Fibroblast of the conjunctiva (primary cell): Measurements from ENCODE around the gene SAP30BP.
A peak's percentile ranks its signal among the peaks of the same experiment; 100 is the strongest.

ENCODE experiments used
- DNase-seq: peaks from one replicate; pipeline ENCODE4 v3.0.0-alpha.2; 2010; ENCODE audit warnings: low read depth

Gene SAP30BP

GRCh38 chr17:75740631-75741077 lies 73.5 kb downstream of the SAP30BP start:
- DNase-seq = no peak

DNA sequence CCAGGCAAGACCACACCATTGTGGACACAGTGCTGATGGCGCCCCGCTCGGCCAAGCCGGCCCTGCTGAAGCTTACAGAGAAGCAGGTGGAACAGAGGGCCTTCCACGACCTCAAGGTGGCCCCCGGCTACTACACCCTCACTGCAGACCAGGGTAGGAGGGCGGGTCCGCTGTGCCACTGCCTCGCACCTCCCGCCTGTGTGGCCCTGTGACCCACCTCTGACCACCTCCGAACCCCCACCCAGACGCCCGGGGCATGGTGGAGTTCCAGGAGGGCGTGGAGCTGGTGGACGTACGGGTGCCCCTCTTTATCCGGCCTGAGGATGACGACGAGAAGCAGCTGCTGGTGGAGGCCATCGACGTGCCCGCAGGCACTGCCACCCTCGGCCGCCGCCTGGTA lies 75.2 kb downstream of the SAP30BP start:
- DNase-seq = no peak

DNA sequence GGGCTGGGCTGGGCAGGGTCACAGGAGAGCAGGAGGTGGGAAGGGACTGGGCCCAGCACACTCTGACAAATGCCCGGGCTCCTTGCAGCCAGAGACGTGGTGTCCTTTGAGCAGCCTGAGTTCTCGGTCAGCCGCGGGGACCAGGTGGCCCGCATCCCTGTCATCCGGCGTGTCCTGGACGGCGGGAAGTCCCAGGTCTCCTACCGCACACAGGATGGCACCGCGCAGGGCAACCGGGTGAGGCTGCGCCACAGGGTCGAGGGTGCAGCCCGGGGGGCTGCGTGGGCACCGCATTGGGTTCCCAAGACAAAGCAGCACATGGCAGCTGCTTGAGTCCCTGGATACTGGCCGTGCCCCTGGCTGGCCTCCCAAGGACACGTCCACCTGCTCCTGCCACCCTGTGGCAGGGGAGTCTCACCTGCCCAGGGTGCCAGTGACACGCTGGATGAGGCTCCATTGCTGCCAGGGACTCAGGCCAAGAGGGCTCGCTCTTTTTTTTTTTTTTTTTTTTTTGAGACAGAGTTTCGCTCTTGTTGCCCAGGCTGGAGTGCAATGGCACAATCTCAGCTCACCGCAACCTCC lies 76.6 kb downstream of the SAP30BP start:
- DNase-seq = no peak

DNA sequence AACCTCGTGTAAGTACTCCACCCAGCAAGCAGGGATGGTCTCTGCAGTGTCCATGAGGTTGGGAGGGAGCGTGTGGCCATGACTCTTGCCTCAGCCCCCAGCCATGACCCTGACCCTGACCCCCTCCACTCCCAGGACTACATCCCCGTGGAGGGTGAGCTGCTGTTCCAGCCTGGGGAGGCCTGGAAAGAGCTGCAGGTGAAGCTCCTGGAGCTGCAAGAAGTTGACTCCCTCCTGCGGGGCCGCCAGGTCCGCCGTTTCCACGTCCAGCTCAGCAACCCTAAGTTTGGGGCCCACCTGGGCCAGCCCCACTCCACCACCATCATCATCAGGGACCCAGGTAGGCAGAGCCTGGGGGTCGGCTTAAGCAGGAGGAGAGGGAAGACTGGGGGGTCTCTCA lies 81.6 kb downstream of the SAP30BP start:
- no peak for DNase-seq

- DNase-seq = peak; percentile 46
These were observed 82.6 kb downstream of the SAP30BP start for GRCh38 chr17:75749545-75750389.

DNA sequence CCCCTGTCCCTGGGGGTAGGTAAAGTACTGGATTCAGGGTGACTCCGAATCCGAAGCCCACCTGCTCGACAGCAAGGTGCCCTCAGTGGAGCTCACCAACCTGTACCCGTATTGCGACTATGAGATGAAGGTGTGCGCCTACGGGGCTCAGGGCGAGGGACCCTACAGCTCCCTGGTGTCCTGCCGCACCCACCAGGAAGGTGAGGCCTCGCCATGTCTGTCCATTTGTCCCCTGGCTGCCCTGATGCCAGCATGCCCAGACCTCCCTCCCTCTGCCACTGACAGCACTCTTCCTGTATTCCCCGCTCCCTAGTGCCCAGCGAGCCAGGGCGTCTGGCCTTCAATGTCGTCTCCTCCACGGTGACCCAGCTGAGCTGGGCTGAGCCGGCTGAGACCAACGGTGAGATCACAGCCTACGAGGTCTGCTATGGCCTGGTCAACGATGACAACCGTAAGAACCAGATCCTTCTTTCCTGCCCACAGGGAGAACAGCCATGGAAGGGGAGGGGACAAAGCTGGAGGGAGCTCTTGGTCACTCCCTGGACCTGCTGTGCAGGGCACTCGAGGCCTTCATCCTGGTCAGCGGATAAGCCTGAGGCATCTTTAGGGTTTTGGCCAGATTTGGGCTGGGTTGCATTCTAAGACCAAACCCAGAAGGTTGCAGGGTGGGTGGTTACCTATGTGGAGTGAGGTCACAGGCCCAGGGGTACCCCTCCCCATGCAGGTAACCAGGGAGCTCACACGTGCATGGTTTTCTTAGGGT lies 83.7 kb downstream of the SAP30BP start:
- DNase-seq = no peak

DNA sequence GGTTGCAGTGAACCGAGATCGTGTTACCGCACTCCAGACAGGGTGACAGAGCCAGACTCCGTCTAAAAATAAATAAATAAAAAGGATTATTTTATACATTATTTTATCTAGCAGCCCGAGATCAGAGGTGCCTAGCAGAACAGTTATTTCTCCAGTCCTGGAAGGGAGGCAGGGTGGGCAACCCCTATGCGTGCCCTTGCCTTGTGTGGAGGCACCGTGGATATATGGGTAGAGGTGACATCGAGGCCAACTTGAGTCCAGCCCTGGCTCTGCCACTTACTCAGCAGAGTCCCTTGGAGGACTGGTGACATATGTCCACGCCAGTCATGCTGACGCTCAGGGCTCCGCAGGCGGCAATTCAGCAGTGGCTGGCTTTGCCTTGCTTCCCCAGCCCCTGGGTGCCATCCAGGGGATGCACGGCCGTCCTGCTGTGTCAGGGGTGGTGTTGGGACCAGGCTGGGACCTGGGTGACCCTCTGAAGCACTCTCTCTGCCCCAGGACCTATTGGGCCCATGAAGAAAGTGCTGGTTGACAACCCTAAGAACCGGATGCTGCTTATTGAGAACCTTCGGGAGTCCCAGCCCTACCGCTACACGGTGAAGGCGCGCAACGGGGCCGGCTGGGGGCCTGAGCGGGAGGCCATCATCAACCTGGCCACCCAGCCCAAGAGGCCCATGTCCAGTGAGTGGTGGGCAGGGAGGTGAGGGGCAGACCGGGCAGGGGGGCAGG lies 84.7 kb downstream of the SAP30BP start:
- DNase-seq = no peak

DNA sequence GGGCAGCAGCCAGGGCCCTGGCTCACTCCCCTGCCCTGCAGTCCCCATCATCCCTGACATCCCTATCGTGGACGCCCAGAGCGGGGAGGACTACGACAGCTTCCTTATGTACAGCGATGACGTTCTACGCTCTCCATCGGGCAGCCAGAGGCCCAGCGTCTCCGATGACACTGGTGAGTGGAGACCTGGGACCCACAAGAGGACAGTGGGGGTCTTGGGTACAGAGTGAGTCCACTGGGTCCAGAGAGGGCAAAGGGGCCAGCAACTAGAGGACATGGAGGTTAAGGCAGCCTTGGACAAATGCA lies 85.2 kb downstream of the SAP30BP start:
- DNase-seq = no peak

GRCh38 chr17:75752802-75753513 lies 85.8 kb downstream of the SAP30BP start:
- no peak for DNase-seq

DNA sequence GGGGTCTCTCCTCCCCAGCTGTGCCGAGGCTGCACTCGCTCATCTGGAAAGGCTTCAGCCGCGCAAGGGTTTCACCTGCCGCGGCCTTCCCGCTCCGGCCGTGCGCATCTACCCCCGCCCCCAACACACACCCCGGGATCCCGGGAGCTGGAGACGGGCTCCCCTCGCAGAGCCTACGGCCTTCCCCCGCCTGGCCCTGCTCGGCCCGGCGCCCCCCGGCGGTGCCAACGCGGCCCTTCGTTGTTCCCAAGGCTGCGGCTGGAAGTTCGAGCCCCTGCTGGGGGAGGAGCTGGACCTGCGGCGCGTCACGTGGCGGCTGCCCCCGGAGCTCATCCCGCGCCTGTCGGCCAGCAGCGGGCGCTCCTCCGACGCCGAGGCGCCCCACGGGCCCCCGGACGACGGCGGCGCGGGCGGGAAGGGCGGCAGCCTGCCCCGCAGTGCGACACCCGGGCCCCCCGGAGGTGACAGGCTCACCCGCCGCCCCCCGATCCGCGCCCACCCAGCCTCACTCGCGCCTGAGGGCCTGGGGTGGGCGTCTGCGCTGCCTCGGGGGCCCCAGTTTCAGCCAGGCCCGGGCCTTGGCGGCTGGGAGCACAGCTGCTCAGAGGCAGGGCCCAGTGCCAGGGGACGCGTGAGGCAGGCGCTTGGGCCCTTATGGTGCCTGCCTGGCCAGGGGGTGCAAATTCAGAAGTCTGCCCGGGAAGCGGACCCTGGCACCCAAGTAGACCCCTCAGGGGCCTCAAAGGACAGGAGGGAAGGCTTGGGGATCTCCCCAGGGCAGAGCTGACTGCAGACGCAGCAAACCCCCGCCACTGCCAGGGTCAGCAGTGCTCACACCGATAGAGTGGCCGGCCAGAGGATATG lies 86.6 kb downstream of the SAP30BP start:
- DNase-seq = peak; percentile 36

GRCh38 chr17:75754378-75755204 lies 87.5 kb downstream of the SAP30BP start:
- no peak for DNase-seq

- DNase-seq = no peak
These were observed 88.2 kb downstream of the SAP30BP start for GRCh38 chr17:75755205-75755901.

- DNase-seq = no peak
These were observed 88.9 kb downstream of the SAP30BP start for GRCh38 chr17:75755990-75756389.

DNA sequence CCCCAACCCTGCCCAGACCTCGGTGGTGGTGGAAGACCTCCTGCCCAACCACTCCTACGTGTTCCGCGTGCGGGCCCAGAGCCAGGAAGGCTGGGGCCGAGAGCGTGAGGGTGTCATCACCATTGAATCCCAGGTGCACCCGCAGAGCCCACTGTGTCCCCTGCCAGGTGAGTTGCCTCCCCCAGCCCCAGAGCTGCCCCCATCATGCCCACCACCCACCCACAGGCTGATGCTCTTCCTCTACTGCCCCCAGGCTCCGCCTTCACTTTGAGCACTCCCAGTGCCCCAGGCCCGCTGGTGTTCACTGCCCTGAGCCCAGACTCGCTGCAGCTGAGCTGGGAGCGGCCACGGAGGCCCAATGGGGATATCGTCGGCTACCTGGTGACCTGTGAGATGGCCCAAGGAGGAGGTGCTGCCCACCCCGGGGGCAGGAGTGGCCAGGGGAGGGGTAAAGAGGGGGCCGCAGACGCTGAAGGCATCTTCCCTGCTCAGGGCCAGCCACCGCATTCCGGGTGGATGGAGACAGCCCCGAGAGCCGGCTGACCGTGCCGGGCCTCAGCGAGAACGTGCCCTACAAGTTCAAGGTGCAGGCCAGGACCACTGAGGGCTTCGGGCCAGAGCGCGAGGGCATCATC lies 89.4 kb downstream of the SAP30BP start:
- no peak for DNase-seq

GRCh38 chr17:75757086-75757681 lies 90.0 kb downstream of the SAP30BP start:
- no peak for DNase-seq
